Activated CD4-positive, alpha-beta T cell treated with anti-CD3 and anti-CD28 coated beads, Interleukin-2, amount 10 ng/mL, durations not matched to agents 24 days and 14 days (primary cell): Measurements from ENCODE around the gene CCDC192. TPM values are rescaled to one million over a fixed set of nuclear protein-coding genes. Genes with fewer than 3 reads are reported as not detected.
"Not testable (repeated sequence)": the region's sequence is repeated elsewhere in the genome, so short reads cannot be mapped to it uniquely, and the experiment has no call there.

Experiments used
- DNase-seq: peaks from one replicate; pipeline ENCODE4 v3.0.0; 2022
- H3K27ac Mint-ChIP-seq: one replicate; pipeline ENCODE4 v1.8.0; 2022; ENCODE audit warnings: mild to moderate bottlenecking, mixed read lengths
- H3K27me3 Mint-ChIP-seq: one replicate; pipeline ENCODE4 v1.8.0; 2022; ENCODE audit warnings: mixed read lengths
- H3K36me3 Mint-ChIP-seq: one replicate; pipeline ENCODE4 v1.8.0; 2022; ENCODE audit warnings: low read depth, mild to moderate bottlenecking, mixed read lengths
- H3K4me1 Mint-ChIP-seq: one replicate; pipeline ENCODE4 v1.8.0; 2021; ENCODE audit warnings: mixed read lengths
- H3K4me3 Mint-ChIP-seq: one replicate; pipeline ENCODE4 v1.8.0; 2022; ENCODE audit warnings: mild to moderate bottlenecking, moderate library complexity, mixed read lengths
- H3K9me3 Mint-ChIP-seq: one replicate; pipeline ENCODE4 v1.8.0; 2021; ENCODE audit warnings: mixed read lengths
- intact Hi-C: fragments of 100-400 bp; cut with micrococcal nuclease; formaldehyde crosslinking; loops from one replicate; pipeline ENCODE4 v1.15.1; 2023
- total RNA-seq: library from RNA; stranded (reverse); gene quantifications from 2 replicates; pipeline ENCODE4 v1.2.3, GENCODE V29; 2022

Gene CCDC192
- total RNA-seq, 1 donor from 2014 or later = not detected

- DNase-seq = no peak
- Mint-ChIP-seq H3K36me3 (no peaks in the 10 kb centered on the region), H3K27me3 (peaks cover 14% of the 10 kb centered on the region), H3K27ac (no peak overlapping the region), H3K4me3 (no peak overlapping the region), H3K4me1 (peaks cover 2% of the 10 kb centered on the region), H3K9me3 (no peaks in the 10 kb centered on the region)
- intact Hi-C loops = no loop called here
Observed at GRCh38 chr5:127761869-127762268, 58.7 kb downstream of the CCDC192 start.

- no peaks in the 10 kb centered on the region for H3K9me3 Mint-ChIP-seq
- H3K4me1 Mint-ChIP-seq = peaks cover 2% of the 10 kb centered on the region
- no peak for DNase-seq
- no peak overlapping the region for H3K27ac Mint-ChIP-seq
- intact Hi-C loops = no loop called here
- no peaks in the 10 kb centered on the region for H3K36me3 Mint-ChIP-seq
- peaks cover 14% of the 10 kb centered on the region for H3K27me3 Mint-ChIP-seq
- no peak overlapping the region for H3K4me3 Mint-ChIP-seq
Observed at GRCh38 chr5:127762412-127762811, 59.2 kb downstream of the CCDC192 start.

- Mint-ChIP-seq H3K27ac (no peak overlapping the region), H3K9me3 (no peaks in the 10 kb centered on the region), H3K4me1 (peaks cover 2% of the 10 kb centered on the region), H3K4me3 (no peak overlapping the region), H3K36me3 (no peaks in the 10 kb centered on the region), H3K27me3 (peaks cover 21% of the 10 kb centered on the region)
- intact Hi-C loops = no loop called here
- no peak for DNase-seq
Observed at GRCh38 chr5:127766676-127767335, 63.6 kb downstream of the CCDC192 start.

GRCh38 chr5:127769386-127769785, 66.2 kb downstream of the CCDC192 start:
- H3K4me3 Mint-ChIP-seq = no peak overlapping the region
- no peaks in the 10 kb centered on the region for H3K36me3 Mint-ChIP-seq
- H3K4me1 Mint-ChIP-seq = peaks cover 2% of the 10 kb centered on the region
- peaks cover 26% of the 10 kb centered on the region for H3K27me3 Mint-ChIP-seq
- H3K9me3 Mint-ChIP-seq = peaks cover 6% of the 10 kb centered on the region
- DNase-seq = no peak
- intact Hi-C loops = no loop called here
- H3K27ac Mint-ChIP-seq = no peak overlapping the region

- DNase-seq = no peak
- Mint-ChIP-seq H3K9me3 (peaks cover 10% of the 10 kb centered on the region), H3K27me3 (peaks cover 32% of the 10 kb centered on the region), H3K4me3 (no peak overlapping the region), H3K4me1 (peaks cover 2% of the 10 kb centered on the region), H3K36me3 (no peaks in the 10 kb centered on the region), H3K27ac (no peak overlapping the region)
- intact Hi-C loops = no loop called here
Observed at GRCh38 chr5:127770272-127770671, 67.1 kb downstream of the CCDC192 start.

- intact Hi-C loops = no loop called here
- H3K36me3 Mint-ChIP-seq = no peaks in the 10 kb centered on the region
- peaks cover 12% of the 10 kb centered on the region for H3K9me3 Mint-ChIP-seq
- peaks cover 33% of the 10 kb centered on the region for H3K27me3 Mint-ChIP-seq
- no peaks in the 10 kb centered on the region for H3K4me1 Mint-ChIP-seq
- no peak overlapping the region for H3K4me3 Mint-ChIP-seq
- no peak overlapping the region for H3K27ac Mint-ChIP-seq
- DNase-seq = no peak
Observed at GRCh38 chr5:127772531-127772930, 69.3 kb downstream of the CCDC192 start.

GRCh38 chr5:127774221-127774620, 71.0 kb downstream of the CCDC192 start:
- no peak overlapping the region for H3K27ac Mint-ChIP-seq
- H3K9me3 Mint-ChIP-seq = peaks cover 20% of the 10 kb centered on the region
- intact Hi-C loops = no loop called here
- peaks cover 4% of the 10 kb centered on the region for H3K4me1 Mint-ChIP-seq
- H3K27me3 Mint-ChIP-seq = peaks cover 31% of the 10 kb centered on the region
- H3K4me3 Mint-ChIP-seq = no peak overlapping the region
- no peak for DNase-seq
- peaks cover 4% of the 10 kb centered on the region for H3K36me3 Mint-ChIP-seq

- no peak for DNase-seq
- Mint-ChIP-seq H3K27me3 (peaks cover 17% of the 10 kb centered on the region), H3K36me3 (peaks cover 4% of the 10 kb centered on the region), H3K4me3 (no peak overlapping the region), H3K27ac (no peak overlapping the region), H3K4me1 (peaks cover 4% of the 10 kb centered on the region), H3K9me3 (peaks cover 22% of the 10 kb centered on the region)
- intact Hi-C loops = no loop called here
Observed at GRCh38 chr5:127776477-127776876, 73.3 kb downstream of the CCDC192 start.

GRCh38 chr5:127777957-127778356, 74.8 kb downstream of the CCDC192 start:
- intact Hi-C loops = no loop called here
- Mint-ChIP-seq H3K4me1 (peaks cover 6% of the 10 kb centered on the region), H3K4me3 (no peak overlapping the region), H3K27ac (no peak overlapping the region), H3K9me3 (peaks cover 21% of the 10 kb centered on the region), H3K36me3 (peaks cover 4% of the 10 kb centered on the region), H3K27me3 (peaks cover 11% of the 10 kb centered on the region)
- DNase-seq = no peak

GRCh38 chr5:127782450-127782849, 79.3 kb downstream of the CCDC192 start:
- intact Hi-C loops, H3K4me3 Mint-ChIP-seq, H3K27ac Mint-ChIP-seq, H3K36me3 Mint-ChIP-seq, H3K27me3 Mint-ChIP-seq, DNase-seq: not testable (repeated sequence)
- Mint-ChIP-seq H3K4me1 (peaks cover 33% of the 10 kb centered on the region), H3K9me3 (peaks cover 34% of the 10 kb centered on the region)

- Mint-ChIP-seq H3K36me3 (peaks cover 4% of the 10 kb centered on the region), H3K27me3 (no peaks in the 10 kb centered on the region), H3K27ac (peak overlapping the region; percentile 92), H3K4me1 (peaks cover 29% of the 10 kb centered on the region), H3K4me3 (peak overlapping the region; percentile 58), H3K9me3 (peaks cover 32% of the 10 kb centered on the region)
- intact Hi-C loops = loop anchor here (1.0 to 5.0 kb wide), 3 partner anchors 113 to 1338 kb away; partner anchors contain the start of gene SLC12A2
- peak; percentile 87 for DNase-seq
Observed at GRCh38 chr5:127785098-127785927, 82.1 kb downstream of the CCDC192 start.

GRCh38 chr5:127791439-127791838, 88.2 kb downstream of the CCDC192 start:
- Mint-ChIP-seq H3K36me3 (peaks cover 6% of the 10 kb centered on the region), H3K9me3 (peaks cover 26% of the 10 kb centered on the region), H3K4me1 (peaks cover 7% of the 10 kb centered on the region), H3K27ac (no peak overlapping the region), H3K4me3 (no peak overlapping the region), H3K27me3 (no peaks in the 10 kb centered on the region)
- intact Hi-C loops = no loop called here
- DNase-seq = no peak

GRCh38 chr5:127791908-127792307, 88.7 kb downstream of the CCDC192 start:
- not testable (repeated sequence) for H3K27ac Mint-ChIP-seq, H3K4me1 Mint-ChIP-seq, H3K4me3 Mint-ChIP-seq, H3K27me3 Mint-ChIP-seq, H3K36me3 Mint-ChIP-seq, DNase-seq
- intact Hi-C loops = loop anchor here (1.0 kb wide), 1 partner anchor 8 kb away; no protein-coding TSS in a partner anchor
- peaks cover 25% of the 10 kb centered on the region for H3K9me3 Mint-ChIP-seq

GRCh38 chr5:127793052-127793451, 89.9 kb downstream of the CCDC192 start:
- Mint-ChIP-seq H3K4me1 (no peaks in the 10 kb centered on the region), H3K9me3 (peaks cover 17% of the 10 kb centered on the region), H3K4me3 (no peak overlapping the region), H3K27me3 (no peaks in the 10 kb centered on the region), H3K27ac (no peak overlapping the region), H3K36me3 (peaks cover 3% of the 10 kb centered on the region)
- intact Hi-C loops = no loop called here
- no peak for DNase-seq
